ENCODE measurements around the gene LNX2.

GRCh38 chr13:27638521-27638920 is 18.2 kb upstream of the LNX2 start:
- no peak for TF ChIP-seq POLR2A (IDR thresholded peaks at IDR 0.05; ENCODE audit: low read depth, low read length)
- TF ChIP-seq USF2 (IDR thresholded peaks at IDR 0.05; ENCODE audit: low read depth, low read length), result no peak
- TF ChIP-seq CTCF (conservative IDR thresholded peaks at IDR 0.05; ENCODE audit: low read depth, low read length), result no peak
